ENCODE measurements around the gene OSBP2. TPM values are rescaled to one million over a fixed set of nuclear protein-coding genes. Genes with fewer than 3 reads are reported as not detected.

The OSBP2 gene
- total and polyA plus RNA-seq, 10 of the 15 experiments (the other 5 are each of a cell fraction or from before 2014, with no cell fraction given) = 0.11 to 7.7 (median 3.6) TPM

DNA sequence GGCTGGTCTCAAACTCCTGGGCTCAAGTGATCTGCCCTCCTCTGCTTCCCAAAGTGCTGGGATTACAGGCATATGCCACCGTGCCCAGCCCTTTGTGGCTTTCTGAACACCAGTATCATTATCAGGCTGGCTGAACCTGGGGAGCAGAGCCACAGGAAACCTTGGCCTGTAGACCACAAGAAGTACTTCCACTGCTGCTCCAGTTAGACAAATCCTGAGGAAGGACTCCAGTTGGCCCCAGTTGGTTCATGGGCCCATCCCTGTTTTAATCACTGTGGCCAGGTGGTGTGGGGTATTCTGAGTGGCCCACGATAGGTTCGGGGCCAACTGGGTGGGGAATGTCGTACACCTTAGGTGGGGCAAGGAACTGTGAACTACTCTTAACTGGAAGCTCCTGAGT is 21.5 kb upstream of the OSBP2 start:
- no peaks in the 10 kb centered on the region for H3K4me1 ChIP-seq (ENCODE audit: control insufficient read depth, insufficient read depth, low read length)
- H3K9me3 ChIP-seq (replicated peaks; ENCODE audit: control insufficient read depth, insufficient read depth, low read length) = no peaks in the 10 kb centered on the region
- H2AFZ ChIP-seq (ENCODE audit: control insufficient read depth, low read depth, low read length) = no peak overlapping the region
- H3K36me3 ChIP-seq (ENCODE audit: control insufficient read depth in 2 of 2, insufficient read depth in 2 of 2, low read length in 1 of 2) = no peaks in the 10 kb centered on the region
- in situ Hi-C loops (cut with MboI) (no loop called here), intact Hi-C loops (cut with micrococcal nuclease; ENCODE audit: unreplicated experiment) (no loop called here)
- 62% methylated on average over 4 of the region's 4 CpGs for WGBS (ENCODE audit: insufficient coverage, insufficient replicate concordance, low lambda C conversion rate, missing lambda C conversion rate)
- FAIRE-seq = no peak
- H3K9ac ChIP-seq (ENCODE audit: control insufficient read depth, insufficient read depth, low read length) = no peak overlapping the region
- H3K4me2 ChIP-seq (ENCODE audit: control insufficient read depth, insufficient read depth) = no peak overlapping the region
- H3K27ac ChIP-seq (ENCODE audit: control insufficient read depth, insufficient read depth) = no peak overlapping the region
- ChIA-PET SMC1A (ENCODE audit: uncharacterized antibody, unreplicated experiment) (interaction anchor here (0.5 to 0.9 kb wide), 3 partner anchors 33 to 39 kb away, joined by 3 read pairs; partner anchors contain the start of gene SLC35E4), POLR2A (no interaction called here), CTCF (interaction anchor here (2.4 kb wide), 1 partner anchor 82 kb away, joined by 7 read pairs; no protein-coding TSS in a partner anchor), RAD21 (ENCODE audit: unreplicated experiment) (no interaction called here)
- H3K79me2 ChIP-seq (ENCODE audit: control insufficient read depth, insufficient read depth, low read length) = no peaks in the 10 kb centered on the region
- no peaks in the 10 kb centered on the region for H4K20me1 ChIP-seq (ENCODE audit: control insufficient read depth, insufficient read depth)
- H3K4me3 ChIP-seq = no peak overlapping the region
- no TSS peak for BruUV-seq (replicated peaks)
- TF ChIP-seq, protein P1, sequence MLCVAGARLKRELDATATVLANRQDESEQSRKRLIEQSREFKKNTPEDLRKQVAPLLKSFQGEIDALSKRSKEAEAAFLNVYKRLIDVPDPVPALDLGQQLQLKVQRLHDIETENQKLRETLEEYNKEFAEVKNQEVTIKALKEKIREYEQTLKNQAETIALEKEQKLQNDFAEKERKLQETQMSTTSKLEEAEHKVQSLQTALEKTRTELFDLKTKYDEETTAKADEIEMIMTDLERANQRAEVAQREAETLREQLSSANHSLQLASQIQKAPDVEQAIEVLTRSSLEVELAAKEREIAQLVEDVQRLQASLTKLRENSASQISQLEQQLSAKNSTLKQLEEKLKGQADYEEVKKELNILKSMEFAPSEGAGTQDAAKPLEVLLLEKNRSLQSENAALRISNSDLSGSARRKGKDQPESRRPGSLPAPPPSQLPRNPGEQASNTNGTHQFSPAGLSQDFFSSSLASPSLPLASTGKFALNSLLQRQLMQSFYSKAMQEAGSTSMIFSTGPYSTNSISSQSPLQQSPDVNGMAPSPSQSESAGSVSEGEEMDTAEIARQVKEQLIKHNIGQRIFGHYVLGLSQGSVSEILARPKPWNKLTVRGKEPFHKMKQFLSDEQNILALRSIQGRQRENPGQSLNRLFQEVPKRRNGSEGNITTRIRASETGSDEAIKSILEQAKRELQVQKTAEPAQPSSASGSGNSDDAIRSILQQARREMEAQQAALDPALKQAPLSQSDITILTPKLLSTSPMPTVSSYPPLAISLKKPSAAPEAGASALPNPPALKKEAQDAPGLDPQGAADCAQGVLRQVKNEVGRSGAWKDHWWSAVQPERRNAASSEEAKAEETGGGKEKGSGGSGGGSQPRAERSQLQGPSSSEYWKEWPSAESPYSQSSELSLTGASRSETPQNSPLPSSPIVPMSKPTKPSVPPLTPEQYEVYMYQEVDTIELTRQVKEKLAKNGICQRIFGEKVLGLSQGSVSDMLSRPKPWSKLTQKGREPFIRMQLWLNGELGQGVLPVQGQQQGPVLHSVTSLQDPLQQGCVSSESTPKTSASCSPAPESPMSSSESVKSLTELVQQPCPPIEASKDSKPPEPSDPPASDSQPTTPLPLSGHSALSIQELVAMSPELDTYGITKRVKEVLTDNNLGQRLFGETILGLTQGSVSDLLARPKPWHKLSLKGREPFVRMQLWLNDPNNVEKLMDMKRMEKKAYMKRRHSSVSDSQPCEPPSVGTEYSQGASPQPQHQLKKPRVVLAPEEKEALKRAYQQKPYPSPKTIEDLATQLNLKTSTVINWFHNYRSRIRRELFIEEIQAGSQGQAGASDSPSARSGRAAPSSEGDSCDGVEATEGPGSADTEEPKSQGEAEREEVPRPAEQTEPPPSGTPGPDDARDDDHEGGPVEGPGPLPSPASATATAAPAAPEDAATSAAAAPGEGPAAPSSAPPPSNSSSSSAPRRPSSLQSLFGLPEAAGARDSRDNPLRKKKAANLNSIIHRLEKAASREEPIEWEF (IDR thresholded peaks at IDR 0.05; ENCODE audit: insufficient replicate concordance, low read depth, low read length) = no peak
- no peak for TF ChIP-seq SPI1 (IDR thresholded peaks at IDR 0.05; ENCODE audit: borderline replicate concordance, insufficient read depth, low read depth, low read length)
- no peak for TF ChIP-seq STAT3 (IDR thresholded peaks at IDR 0.05; ENCODE audit: low read depth, low read length)
- TF ChIP-seq, protein P2, sequence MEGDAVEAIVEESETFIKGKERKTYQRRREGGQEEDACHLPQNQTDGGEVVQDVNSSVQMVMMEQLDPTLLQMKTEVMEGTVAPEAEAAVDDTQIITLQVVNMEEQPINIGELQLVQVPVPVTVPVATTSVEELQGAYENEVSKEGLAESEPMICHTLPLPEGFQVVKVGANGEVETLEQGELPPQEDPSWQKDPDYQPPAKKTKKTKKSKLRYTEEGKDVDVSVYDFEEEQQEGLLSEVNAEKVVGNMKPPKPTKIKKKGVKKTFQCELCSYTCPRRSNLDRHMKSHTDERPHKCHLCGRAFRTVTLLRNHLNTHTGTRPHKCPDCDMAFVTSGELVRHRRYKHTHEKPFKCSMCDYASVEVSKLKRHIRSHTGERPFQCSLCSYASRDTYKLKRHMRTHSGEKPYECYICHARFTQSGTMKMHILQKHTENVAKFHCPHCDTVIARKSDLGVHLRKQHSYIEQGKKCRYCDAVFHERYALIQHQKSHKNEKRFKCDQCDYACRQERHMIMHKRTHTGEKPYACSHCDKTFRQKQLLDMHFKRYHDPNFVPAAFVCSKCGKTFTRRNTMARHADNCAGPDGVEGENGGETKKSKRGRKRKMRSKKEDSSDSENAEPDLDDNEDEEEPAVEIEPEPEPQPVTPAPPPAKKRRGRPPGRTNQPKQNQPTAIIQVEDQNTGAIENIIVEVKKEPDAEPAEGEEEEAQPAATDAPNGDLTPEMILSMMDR (IDR thresholded peaks at IDR 0.05 in 2 of 3, conservative IDR thresholded peaks at IDR 0.05 in 1 of 3; ENCODE audit: control insufficient read depth in 2 of 3, extremely low read depth in 1 of 3, insufficient read depth in 1 of 3, low read depth in 3 of 3, low read length in 3 of 3) = no peak
- TF ChIP-seq POU2F2 (IDR thresholded peaks at IDR 0.05; ENCODE audit: borderline replicate concordance, low read depth, low read length) = no peak
- no peak for TF ChIP-seq ZNF207 (IDR thresholded peaks at IDR 0.05; ENCODE audit: borderline replicate concordance)
- TF ChIP-seq, protein P3, sequence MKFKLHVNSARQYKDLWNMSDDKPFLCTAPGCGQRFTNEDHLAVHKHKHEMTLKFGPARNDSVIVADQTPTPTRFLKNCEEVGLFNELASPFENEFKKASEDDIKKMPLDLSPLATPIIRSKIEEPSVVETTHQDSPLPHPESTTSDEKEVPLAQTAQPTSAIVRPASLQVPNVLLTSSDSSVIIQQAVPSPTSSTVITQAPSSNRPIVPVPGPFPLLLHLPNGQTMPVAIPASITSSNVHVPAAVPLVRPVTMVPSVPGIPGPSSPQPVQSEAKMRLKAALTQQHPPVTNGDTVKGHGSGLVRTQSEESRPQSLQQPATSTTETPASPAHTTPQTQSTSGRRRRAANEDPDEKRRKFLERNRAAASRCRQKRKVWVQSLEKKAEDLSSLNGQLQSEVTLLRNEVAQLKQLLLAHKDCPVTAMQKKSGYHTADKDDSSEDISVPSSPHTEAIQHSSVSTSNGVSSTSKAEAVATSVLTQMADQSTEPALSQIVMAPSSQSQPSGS (IDR thresholded peaks at IDR 0.05; ENCODE audit: low read length) = no peak
- no peak for DNase-seq (ENCODE audit: low read depth, low spot score)
- no peak for ATAC-seq
- no peaks in the 10 kb centered on the region for H3K27me3 ChIP-seq (replicated peaks in 1 of 2; ENCODE audit: control insufficient read depth in 2 of 2, insufficient read depth in 2 of 2, low read length in 1 of 2)
